NCI-H1930 (cell line): ENCODE results near the gene ELN.
"Not testable (repeated sequence)": the region's sequence is repeated elsewhere in the genome, so short reads cannot be mapped to it uniquely, and the experiment has no call there.

Experiments
- DNase-seq, 2 experiments: peaks; one replicate each; lab custom pipeline; 2025; lab: John Stamatoyannopoulos, UW

Gene ELN

DNA sequence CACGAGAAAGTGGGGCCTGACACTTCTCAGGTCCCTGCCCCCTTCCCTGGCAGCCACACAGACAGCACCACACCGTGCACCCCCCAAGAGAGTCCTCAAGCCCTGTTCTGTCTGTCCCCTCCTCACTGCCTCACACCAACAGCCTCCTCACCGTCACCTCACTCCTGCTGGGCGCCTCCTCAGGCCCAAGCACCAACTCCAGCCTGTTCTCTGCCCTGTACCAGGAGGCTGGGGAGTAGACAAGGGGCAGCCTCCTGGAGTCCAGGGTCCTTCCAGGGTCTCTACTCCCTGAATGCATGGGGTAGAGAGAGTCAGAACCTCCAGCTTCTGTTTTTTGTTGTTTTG lies 26.9 kb upstream of the ELN start:
- DNase-seq: no peak

DNA sequence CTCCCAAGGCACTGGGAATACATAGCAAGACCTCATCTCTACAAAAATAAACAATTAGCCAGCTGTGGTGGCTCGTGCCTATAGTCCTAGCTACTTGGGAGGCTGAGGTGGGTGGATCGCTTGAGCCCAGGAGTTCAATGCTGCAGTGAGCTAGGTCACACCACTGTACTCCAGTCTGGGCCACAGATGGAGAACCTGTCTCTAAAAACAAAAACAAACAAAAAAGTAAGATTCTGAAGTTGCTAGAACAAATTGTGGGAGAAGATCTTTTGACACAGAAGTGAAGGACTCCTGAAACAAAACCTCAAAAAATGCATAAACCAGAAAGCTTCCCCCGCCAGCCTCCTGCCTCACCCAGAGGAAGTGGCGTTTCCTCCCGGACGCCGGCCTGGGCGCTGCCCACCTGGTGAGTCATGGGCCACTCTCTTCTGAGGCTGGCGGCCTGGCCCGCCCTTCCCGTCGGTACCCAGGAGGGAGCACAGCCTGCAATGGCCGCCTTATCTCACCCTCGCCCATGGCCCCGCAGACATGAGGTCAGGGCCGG lies 25.4 kb upstream of the ELN start:
- no peak for DNase-seq

DNA sequence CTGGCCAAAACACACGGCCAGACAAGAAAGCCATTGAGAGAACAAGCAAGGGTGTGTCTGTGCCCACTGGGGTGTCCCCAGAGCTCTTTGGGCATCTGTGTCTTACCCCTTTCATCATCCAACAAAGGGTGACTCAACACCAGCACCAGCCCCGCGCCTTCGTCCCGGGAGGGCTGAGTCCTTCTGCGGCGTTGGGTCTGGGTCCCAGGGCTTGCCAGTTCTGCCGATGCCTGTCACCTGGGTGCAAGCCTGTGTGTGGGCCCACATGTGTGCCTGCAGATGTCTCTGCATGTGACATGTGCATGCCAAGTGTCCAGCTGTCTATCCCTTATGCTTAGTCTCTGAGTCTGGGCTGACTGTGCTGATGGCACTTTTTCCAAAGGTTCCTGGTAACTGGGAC lies 24.4 kb upstream of the ELN start:
- no peak for DNase-seq

DNA sequence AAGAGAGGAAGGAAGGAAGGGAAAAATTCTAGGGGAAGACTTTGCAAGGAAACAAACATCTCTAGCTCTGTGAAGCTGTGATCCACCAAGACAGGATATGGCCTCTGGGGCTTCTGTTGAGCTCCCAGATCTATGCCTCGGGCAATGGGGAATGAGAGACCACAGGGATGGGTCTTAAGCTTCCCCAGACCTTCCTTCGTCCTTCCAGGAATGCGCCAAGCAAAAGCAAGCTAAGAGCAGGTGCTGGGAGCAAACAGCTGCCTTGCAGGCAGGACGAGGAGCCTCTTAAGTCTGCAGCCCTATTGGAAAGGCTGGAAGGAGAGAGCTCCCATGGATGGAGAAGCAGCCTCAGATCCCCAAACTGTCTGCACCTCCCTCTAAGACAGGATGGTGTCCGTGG lies 21.9 kb upstream of the ELN start:
- no peak for DNase-seq

DNA sequence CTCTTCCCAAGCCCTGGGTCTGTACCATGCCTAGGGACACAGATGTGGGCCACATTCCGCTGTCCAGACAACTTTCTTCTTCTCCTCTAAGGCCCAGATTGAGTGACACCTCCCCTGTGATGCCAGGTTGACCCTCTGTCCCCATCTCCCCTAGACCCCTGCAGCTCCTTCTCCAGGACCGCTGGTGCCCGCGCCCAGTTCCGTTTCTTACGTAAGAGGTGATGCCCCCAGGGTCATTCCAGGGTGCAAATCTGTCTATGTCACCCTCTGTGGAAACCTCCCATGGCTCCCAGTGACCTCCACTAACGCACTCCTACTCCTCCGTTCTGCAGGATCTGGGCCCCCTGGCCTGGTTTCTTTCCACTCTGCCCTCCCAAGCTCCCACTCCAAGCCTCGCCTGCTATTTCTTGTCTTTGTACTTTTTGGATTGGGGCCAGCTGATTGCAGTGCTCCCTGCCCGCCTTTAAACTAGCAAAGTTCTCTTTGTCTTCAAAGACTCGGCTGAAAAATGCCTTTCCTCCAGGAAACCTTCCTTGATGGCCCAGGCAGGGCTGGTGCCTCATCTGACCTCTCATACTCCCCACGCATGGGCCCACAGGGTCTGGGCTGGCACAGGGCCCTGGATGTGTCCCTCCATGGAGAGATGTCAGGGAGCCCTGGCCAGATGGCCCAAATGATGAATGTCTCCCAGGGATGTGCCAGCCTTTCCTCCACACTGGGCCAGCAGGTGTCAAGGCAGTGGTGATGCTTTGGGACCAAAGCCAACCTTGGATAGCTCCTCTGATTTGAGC lies 21.3 kb upstream of the ELN start:
- no peak for DNase-seq

DNA sequence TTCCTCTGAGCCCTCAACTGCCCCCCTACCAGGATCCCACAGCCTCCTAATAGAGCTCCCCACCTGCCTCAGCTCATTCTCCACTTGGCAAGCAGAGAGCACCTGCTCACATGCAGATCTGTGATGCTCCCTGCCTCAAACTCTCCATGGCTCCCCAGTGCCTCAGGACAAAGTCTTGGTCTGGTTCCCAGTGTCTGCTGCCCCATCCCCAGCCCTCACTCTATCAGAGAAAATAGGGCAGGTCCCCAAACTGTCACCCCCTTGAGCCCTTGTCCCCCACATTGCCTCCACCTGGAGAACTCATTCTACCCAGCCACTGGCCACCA lies 20.8 kb upstream of the ELN start:
- no peak for DNase-seq

DNA sequence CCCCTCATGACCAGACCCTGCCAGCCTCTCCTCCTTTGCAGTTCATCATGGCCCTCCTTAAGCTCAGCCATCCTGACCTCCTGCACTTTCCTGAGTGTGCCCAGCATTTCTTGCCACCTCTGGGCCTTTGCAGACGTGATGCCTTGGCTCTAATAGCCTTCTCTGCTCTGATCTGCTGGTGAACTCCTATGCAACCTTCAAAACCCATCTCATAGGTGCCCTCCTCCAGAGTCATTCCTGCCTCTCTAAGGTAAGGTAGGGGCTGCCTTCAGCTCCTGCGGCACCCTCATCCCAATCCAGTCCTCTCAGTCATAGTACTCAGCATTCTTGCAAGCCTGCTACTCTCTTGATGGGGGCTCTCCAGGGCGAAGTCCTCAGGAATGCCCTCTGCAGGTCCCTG lies 19.3 kb upstream of the ELN start:
- no peak for DNase-seq

DNA sequence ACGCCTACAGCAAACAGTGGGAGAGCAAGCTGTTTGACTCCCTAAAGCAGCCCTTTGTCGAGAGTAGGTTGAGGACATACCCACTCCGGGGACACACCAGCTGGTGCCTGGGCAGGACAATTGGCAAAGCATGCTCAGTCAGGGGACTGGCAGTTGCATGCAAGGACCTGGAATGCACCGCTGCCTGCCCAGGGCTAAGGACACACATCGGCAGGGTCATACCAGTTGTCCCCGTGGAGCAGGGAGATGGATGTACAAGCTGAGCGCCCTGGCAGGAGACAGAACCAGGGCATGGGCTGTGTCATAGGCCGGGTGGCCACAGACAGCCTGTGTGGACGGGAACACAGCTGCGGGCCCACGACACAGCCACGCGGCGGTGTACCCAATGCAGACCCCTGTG lies 18.3 kb upstream of the ELN start:
- no peak for DNase-seq

DNA sequence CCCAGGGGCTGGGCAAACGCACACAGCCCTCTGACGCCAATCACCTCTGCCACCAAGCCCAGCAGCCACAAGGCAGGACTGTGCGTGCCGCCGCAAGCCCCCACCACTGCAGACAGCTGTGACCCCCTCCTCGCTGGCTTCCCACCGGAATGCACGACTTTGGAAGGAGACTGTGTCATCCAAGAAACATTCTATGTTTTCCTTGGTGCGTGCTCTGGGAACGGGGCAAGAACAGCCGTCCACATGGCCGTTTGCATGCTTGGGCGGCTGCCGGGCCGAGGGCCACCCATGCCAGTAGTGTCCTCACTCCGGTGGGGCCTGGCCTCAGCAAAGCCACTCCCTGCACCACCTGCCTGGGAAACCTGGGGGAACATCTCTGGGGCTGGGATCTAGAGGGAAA lies 17.6 kb upstream of the ELN start:
- no peak for DNase-seq

DNA sequence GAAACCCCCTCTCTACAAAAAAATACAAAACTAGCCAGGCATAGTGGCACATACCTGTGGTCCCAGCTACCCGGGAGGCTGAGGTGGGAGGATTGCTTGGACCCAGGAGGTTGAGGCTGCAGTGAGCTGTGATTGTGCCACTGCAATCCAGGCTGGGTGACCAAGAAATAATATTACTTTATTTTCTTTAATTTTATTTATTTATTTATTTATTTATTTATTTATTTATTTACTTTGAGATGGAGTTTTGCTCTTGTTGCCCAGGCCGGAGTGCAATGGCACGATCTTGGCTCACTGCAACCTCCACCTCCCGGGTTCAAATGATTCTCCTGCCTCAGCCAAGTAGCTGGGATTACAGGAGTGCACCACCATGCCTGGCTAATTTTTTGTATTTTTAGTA lies 16.6 kb upstream of the ELN start:
- DNase-seq: not testable (repeated sequence)

DNA sequence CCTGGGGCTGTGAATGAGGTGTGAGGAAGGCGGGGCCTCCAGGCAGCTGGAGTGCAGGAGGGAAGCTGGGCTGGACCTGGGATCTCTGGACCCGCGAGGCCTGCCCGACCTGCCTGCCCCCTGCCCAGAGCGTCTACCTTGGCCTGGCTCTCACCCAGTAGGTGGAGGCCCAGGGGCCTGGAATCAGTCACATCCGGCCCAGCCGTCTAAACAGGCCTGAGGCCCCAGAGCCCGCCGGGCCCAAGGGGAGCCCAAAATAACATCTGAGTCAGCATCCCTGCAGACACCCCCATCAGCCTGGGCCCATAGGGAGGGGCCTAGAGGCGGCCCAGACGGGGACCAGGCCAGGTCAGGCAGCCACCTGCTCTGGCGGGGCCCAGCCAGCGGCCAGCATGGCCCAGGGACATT lies 15.1 kb upstream of the ELN start:
- no peak for DNase-seq

DNA sequence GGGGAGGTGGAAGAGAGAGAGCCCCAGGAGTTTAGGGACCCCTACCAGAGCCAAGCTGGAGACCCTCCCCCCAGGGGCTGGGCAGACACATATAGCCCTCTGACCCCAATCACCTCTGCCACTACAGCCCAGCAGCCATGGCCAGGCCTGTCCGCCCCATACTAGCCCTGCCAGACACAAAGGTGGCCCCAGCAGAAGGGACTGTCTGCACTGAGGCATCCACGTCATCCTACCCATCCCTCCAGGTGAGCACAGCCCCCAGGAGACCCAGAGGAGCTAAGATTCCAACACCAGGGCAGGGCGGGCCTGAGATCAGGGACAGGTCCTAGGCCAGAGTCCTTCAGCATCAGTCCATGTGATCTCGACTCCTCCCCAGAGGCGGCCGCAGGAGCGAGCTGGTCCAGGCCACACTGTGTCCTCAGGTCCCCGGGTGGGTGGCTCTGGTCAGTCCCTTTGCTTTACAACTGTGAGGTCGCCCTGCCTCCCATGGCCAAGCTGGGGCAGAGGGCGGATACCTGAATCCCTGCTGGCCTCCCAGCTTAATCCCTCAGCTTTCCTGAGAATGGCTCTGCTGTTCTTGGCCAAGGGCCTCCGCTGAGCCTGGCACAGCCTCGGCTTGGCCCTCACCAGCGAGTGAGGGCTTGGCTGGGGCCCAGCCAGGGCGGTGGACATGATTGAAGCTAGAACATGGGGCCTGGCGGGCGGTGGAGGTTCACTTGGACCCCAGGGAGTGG lies 14.3 kb upstream of the ELN start:
- DNase-seq: no peak

DNA sequence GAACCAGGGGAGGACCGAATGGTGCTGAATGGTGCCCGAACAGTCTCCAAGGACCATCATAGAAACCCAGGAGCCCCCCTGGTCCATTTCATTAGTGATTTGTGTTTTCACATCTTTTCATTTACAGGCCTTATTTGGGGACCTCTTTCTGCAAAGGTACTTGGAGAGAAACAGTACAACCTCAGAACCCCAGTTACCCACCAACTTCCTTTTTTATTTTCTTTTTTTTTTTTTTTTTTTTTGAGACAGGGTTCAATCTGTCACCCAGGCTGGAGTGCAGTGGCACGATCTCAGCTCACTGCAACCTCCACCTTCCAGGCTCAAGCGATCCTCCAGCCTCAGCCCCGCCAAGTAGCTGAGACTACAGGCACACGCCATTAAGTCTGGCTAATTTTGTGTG lies 13.0 kb upstream of the ELN start:
- DNase-seq: no peak

DNA sequence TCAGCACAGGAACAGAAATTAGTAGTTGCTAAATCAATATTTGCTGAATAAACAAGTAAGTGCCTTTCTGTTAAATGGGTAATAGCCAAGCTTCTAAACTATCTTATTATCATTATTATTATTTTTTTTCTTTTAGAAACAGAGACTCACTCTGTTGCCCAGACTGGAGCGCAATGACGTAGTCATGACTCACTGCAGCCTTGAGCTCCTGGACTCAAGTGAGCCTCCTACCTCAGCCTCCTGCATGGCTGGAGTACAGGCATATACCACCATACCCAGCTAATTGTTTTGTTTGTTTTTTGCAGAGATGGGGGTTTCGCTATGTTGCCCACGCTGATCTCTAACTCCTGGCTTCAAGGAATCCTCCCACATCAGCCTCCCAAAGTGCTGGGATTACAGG lies 12.3 kb upstream of the ELN start:
- no peak for DNase-seq

DNA sequence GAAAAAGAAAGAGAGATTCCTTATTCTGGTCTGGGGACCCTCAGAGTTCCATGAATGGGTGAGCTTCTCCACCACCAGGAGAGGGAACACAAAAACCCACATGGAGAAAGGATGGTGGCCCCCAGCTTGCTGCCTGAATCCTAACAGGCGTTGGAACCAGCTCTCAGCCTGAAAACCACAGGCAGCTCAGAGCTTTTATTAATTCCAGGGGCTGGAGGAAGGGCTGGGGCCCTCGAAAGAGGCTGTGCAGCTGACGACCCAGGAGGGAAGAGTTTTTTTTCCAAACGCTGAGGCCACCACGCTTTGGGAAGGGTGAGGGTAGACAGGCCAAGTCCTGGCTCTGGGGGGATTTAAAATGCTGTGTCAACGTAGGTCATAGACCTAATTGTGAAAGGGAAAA lies 10.8 kb upstream of the ELN start:
- DNase-seq: no peak

DNA sequence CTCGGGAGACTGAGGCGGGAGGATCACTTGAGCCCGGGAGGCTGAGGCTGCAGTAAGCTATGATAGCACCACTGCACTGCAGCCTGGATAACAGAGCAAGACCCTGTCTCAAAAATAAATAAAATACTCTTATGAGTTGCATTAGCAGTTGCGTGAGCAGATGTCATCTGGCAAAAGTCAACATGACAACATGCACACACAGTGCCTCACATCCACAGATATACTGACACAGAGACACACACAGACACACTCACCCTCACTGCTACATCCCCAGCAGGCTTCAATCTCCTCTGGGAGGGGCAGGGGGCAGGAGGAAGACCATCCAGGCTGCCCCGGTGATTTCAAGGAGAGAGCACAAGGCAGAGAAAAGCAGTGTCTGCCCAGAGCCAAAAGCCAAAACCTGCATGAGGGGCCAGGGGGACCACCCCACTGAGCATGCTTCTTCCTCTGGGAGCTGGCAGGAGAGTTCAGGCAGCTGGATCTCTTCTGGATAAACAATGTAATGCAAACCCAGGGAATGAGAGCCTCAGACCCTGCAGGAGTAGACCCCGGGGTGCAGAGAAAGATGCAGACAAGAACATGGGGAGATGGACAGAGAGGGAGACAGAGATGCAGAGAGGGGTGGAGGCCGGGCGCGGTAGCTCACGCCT lies 9.6 kb upstream of the ELN start:
- DNase-seq: no peak

DNA sequence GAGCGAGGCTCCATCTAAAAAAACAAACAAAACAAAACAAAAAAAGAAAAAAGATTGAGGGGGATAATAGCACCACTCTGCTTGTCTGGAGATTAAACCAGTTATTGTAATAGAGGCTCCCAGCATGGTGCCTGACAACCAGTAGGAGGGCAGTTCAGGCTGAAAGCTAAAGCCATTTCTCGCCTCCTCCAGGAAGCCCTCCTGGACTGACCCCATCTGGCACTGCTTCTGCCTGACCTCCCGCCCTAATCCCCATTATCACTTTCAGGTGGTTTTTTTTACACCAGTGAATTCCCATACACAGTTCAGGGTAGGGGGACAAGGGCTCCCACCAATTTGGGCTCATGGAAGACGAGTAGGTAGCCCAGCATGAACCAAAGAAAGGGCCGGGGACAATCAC lies 8.8 kb upstream of the ELN start:
- DNase-seq: no peak

DNA sequence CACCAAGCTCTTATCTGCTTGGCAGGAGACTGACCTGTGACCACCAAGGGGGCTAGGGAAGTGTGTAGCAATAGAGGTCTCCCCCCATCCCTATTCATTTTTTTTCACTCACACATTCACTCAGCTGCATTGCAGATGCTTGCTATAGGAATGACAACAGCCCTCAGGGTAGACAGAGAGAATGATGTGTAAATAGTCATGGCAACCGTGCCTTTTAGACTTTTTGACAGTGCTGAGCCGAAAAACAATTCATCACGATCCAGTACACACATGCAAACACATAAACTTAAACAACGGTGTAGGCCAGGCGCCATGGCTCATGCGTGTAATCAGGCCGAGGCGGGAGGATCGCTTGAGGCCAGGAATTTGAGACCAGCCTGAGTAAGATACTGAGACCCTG lies 7.6 kb upstream of the ELN start:
- DNase-seq: no peak

DNA sequence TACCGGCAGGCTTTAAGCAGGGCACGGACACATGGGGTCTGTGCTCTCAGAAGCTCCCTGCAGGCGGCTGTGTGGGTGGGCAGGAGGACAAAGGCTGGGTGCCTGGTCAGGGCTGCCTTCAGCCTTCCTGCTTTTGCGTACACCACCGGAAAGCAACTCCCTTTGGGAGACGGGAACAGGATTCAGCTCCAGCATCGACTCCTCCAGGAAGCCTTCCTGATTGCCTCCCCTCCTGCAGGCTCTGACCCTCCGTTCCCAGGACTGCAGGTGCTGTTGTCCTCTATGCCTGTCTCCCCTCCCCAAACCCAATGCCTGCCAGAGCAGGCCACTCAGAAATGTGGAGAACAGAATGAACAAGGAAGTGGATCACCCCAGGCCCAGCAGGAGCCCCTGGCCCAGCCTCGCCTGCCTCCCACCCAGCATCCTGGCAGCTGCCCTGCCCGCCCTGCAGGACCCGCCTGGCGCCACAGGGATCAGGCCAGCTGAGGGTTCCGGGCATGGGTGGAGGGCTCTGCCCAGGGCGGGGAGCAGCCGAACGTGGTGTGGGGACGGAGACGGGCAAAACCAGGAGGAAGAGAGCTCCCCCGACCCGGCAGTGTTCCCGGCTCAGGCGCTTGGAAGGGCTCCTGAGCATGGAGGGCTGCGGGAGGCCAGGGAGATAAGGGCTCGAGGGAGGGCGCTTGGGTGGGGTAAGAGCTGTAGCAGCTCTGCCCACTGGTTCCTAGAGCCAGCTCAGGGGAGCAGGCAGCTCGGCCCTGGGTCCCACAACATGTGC lies 6.2 kb upstream of the ELN start:
- DNase-seq: no peak

DNA sequence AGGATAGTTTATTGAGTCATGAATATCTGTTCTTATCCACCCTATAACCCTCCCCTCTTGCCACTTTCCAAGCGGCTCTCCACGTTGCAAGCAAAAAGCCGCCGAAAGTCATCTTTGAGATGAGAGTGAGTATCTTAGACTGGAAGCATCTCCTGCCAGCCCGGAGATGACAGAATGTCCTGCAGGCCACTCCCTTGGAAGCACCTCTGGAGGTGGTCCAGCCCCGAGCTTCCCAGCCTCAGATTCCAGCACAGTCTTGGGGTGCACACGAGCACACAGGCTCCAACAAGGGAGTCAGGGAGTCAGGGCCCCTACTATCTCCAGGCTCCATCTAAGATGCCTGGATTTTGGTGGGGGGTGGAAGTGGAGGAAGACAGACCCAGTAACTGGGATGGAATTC lies 5.5 kb upstream of the ELN start:
- no peak for DNase-seq

DNA sequence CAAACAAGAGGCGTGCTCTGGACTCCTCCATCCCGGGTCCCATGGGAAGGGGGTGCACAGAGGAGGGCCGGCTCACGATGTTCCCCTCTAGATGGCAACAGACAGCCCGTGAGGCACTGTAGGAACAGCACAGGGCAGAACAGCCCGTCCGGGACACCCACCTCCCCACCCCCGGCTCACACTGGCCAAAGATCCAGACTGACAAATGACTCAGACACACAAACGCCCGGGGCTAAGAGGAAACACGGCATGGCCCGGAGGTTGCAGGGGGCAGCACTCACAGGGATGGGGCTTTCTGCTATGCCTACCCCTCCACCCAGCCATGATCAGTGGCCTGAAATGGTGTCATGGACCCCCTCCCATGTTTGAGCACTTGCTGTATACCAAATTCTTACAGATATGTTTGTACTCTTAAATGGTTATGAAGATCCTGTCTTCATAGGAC lies 4.9 kb upstream of the ELN start:
- DNase-seq: no peak

DNA sequence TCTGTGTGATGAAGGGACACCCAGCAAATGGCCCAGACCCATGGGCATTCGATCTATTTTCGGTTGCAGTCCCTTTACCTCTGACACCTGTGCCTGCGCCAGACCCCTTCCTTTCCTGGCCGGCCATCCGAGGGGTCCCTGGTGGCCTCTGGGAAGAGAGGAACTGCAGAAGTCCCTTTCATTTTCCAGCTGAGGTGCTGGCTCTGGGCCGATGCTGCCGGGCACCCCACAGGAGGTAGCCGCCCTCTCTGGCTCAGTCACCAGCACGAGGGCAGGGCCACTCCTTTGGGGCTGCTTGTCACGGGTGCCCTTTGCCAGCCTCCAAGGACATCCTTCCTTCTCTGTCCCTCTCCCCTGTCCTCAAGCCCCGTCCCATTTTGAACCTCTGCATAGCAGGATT lies 4.2 kb upstream of the ELN start:
- DNase-seq: no peak

DNA sequence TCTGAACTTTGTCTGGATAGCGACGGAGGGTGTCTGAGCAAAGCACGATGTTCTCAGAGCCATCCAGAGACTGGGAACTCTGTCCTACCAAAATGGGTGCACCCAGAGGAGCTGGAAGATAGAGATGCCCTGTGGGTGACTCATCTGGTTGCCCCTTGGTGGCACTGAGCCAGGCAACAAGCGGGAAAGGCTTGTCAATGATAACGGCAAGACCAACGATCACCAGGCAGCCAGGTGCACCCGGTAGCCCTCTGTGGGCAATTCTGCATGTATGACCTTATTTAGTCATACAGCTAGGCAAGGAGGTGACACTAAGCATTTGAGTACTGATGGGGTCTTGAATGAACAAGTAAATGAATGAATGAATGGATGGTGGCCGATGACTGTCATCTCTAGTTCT lies 2.8 kb upstream of the ELN start:
- DNase-seq: no peak
